Mucosa of descending colon (tissue), 3 donors: Measurements from ENCODE around the gene CCS. TPM values are rescaled to one million over a fixed set of nuclear protein-coding genes. Genes with fewer than 3 reads are reported as not detected.

Experiments used
- ATAC-seq: fragments of 200-7000 bp; cut with Tn5 transposase; one replicate; pipeline ENCODE4 v1.9.1; 2020; ENCODE audit warnings: mild to moderate bottlenecking, moderate library complexity
- DNase-seq, 3 donors: peaks; one replicate each; pipeline ENCODE4 v3.0.0-alpha.2; 2020
- H3K36me3 ChIP-seq: fragments of 200-600 bp; one replicate; pipeline ENCODE4 v1.8.0; 2021; ENCODE audit warnings: low read depth, mild to moderate bottlenecking
- H3K4me1 ChIP-seq: fragments of 200-600 bp; one replicate; pipeline ENCODE4 v1.8.0; 2021; ENCODE audit warnings: low read depth, mild to moderate bottlenecking
- H3K4me3 ChIP-seq: fragments of 200-600 bp; one replicate; pipeline ENCODE4 v1.8.0; 2021; ENCODE audit warnings: mild to moderate bottlenecking
- H3K9me3 ChIP-seq: fragments of 200-600 bp; one replicate; pipeline ENCODE4 v1.8.0; 2021; ENCODE audit warnings: mild to moderate bottlenecking
- intact Hi-C, 2 donors: fragments of 100-400 bp; cut with DNase I in 1 of 2; cut with micrococcal nuclease in 1 of 2; formaldehyde crosslinking; loops; one replicate each; pipeline versions ENCODE4 v1.11.0 to v1.11.1; 2022; cut with DNase I, micrococcal nuclease
- total RNA-seq, 3 donors: library from RNA; stranded (reverse); fragmentation: NEBNext Ultra II Directional in 2 of 3; extraction: Animal tissue kit (Norgen Biotek cat#: 25700) in 2 of 3; gene quantifications; one replicate each; pipeline versions ENCODE4 v1.2.1 to v1.2.4, GENCODE V29; 2021 to 2023
- TF ChIP-seq, protein P1 (sequence below): fragments of 200-600 bp; IDR thresholded peaks from one replicate; pipeline ENCODE4 v1.8.0; 2022; ENCODE audit warnings: antibody characterized with exemption, mild to moderate bottlenecking
- donor health status: DM: no; HTN: no; CAD: no; lungs with moderate emphysema.
- donor health status: DM: no; HTN: no; CAD: no.
- donor health status: DM: no; HTN: yes; CAD: no.

CCS gene
- total RNA-seq, 3 donors from 2014 or later: 34.9 to 50.7 (median 42.2) TPM

DNA sequence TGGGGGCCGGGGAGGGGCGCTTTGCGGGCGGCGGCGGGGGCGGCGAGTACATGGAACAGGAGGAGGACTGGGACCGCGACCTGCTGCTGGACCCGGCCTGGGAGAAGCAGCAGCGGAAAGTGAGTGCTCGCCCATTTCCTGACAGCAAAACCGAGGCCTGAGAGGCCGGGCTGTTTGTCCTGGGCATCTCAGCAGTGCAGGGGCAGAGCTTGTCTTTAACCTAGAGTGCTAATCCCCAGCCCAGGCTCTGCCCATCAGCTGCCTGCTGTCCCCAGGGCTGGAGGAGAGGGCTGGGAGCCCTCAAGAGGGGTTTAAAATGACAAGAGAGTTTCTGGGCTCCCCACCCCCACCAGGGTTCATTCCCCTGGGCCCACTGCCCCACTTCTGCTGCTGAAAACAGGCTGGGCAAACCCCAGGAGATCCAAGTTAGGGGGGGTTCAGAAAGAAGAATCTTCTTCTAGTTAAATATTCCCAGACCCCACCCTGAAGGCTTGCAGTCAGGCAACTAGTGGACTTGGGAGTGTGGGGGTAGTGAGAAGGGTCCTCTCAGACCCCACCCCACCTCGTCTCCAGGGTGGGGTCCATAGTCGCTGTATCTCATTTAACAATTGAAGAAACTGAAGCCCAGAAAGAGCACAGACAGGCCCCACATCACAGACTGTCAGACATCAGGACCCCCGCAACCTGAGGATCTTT is 45.9 kb upstream of the CCS start:
- no peak for ATAC-seq
- no peak for DNase-seq
- intact Hi-C loops: no loop called here
- Histone ChIP-seq H3K4me1 (peaks cover 25% of the 10 kb centered on the region), H3K36me3 (no peaks in the 10 kb centered on the region), H3K4me3 (no peak overlapping the region), H3K9me3 (no peaks in the 10 kb centered on the region)
- TF ChIP-seq, protein P1, sequence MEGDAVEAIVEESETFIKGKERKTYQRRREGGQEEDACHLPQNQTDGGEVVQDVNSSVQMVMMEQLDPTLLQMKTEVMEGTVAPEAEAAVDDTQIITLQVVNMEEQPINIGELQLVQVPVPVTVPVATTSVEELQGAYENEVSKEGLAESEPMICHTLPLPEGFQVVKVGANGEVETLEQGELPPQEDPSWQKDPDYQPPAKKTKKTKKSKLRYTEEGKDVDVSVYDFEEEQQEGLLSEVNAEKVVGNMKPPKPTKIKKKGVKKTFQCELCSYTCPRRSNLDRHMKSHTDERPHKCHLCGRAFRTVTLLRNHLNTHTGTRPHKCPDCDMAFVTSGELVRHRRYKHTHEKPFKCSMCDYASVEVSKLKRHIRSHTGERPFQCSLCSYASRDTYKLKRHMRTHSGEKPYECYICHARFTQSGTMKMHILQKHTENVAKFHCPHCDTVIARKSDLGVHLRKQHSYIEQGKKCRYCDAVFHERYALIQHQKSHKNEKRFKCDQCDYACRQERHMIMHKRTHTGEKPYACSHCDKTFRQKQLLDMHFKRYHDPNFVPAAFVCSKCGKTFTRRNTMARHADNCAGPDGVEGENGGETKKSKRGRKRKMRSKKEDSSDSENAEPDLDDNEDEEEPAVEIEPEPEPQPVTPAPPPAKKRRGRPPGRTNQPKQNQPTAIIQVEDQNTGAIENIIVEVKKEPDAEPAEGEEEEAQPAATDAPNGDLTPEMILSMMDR: no peak

DNA sequence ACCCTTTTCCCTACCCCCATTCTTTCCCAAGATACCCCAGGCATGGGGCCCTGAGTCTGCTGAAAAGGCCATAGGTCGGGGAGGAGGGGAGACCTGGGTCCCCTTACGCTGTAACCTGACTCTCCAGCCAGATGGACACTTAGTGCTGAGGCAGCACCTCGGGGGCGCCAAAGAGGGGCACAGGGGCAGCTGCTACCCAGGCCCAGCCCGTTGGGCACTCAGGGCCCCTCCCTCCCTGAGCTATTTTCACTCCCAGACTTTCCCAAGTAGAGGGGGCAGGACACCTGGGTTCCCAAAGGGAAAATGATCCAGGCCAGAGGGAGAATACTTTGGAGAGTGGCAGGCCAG is 45.3 kb upstream of the CCS start:
- DNase-seq (no peak), ATAC-seq (no peak)
- no peaks in the 10 kb centered on the region for H3K9me3 ChIP-seq
- H3K36me3 ChIP-seq: no peaks in the 10 kb centered on the region
- intact Hi-C loops: no loop called here
- no peak overlapping the region for H3K4me3 ChIP-seq
- H3K4me1 ChIP-seq: peaks cover 25% of the 10 kb centered on the region
- TF ChIP-seq, protein P1: no peak

DNA sequence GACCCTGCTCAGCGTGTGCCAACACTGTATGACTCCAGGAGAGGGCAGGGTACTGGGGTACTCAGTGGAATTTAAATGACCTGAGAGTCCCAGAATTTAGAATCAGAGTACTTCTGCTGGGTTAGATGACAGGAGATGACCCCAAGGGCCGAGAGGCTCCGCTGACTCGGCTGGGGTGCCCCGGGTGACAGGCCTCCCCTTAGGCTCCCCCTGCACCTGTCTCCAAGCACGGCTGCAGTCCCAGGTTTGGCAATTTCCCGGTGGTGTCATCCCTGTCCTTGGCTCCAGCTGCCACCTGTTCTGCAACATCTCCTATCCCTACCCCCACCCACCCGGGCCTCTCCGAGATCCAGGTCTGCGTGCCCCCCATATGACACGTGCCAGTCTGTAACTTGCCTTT is 44.9 kb upstream of the CCS start:
- Histone ChIP-seq H3K36me3 (no peaks in the 10 kb centered on the region), H3K9me3 (no peaks in the 10 kb centered on the region), H3K4me3 (no peak overlapping the region), H3K4me1 (peaks cover 25% of the 10 kb centered on the region)
- TF ChIP-seq, protein P1: no peak
- intact Hi-C loops: no loop called here
- ATAC-seq: no peak
- DNase-seq: no peak

DNA sequence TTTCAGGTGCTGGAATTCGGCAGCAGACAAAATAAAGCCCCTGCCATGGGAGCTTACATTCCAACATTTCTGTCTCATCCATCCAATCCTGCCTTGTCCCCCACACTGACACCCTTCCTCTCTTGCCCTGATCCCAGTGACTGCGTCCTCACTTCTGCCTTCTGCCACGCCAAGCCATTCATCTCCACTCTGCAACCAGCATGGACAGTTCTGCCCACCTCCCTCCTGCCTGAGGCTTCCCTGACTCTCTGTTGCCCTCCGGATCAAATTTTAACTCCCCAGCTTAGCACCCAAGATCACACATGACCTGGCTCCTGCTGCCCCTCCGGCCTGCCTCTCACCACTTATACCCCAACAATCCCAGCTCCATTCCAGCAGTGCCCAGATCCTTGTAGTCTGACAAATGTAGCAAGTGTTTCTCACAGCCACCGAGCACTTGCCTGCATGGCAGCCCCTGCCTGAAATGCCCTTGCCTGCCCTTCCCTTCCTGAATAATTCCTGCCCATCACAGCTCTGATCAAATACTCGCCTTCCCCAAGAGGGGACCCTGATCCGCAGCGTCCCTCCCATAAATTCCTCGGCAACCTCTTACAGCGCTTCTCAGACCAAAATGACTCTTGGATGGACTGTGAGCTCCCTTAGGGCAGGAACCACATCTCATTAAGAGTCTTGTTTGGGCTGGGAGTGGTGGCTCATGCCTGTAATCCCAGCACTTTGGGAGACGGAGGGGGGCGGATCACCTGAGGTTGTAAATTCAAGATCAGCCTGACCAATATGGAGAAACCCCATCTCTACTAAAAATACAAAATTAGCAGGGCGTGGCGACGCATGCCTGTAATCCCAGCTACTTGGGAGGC is 44.0 kb upstream of the CCS start:
- Histone ChIP-seq H3K36me3 (no peaks in the 10 kb centered on the region), H3K4me1 (peaks cover 20% of the 10 kb centered on the region), H3K4me3 (no peak overlapping the region), H3K9me3 (no peaks in the 10 kb centered on the region)
- DNase-seq (no peak), ATAC-seq (no peak)
- intact Hi-C loops: no loop called here
- TF ChIP-seq, protein P1: no peak

DNA sequence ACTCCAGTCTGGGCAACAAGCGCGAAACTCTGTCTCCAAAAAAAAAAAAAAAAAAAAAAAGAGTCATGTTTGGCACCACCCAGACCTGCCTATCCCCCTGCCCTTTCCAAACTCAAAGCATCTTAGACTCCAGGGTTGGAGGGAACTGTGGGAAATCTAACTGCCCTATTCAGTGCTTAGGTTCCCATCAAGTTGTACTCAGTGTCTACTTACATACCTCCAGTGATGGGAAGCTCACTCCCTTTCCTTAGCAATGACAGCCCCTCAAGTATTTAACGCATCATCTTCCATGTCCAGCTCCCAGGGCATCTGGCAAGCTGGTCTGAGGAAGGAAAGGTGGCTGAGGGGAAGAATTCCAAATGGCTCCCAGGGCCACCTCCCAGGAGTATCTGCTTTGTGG is 43.3 kb upstream of the CCS start:
- Histone ChIP-seq H3K4me1 (peaks cover 16% of the 10 kb centered on the region), H3K9me3 (no peaks in the 10 kb centered on the region), H3K36me3 (no peaks in the 10 kb centered on the region), H3K4me3 (no peak overlapping the region)
- TF ChIP-seq, protein P1: no peak
- DNase-seq (no peak), ATAC-seq (no peak)
- intact Hi-C loops: no loop called here
